NCI-H2107 (cell line): ENCODE results near the gene MTM1.
A peak's percentile ranks its signal among the peaks of the same experiment; 100 is the strongest.

Experiments used
- DNase-seq: peaks from one replicate; lab custom pipeline; 2025; lab: John Stamatoyannopoulos, UW

Gene MTM1

GRCh38 chrX:150664290-150664689 lies 95.9 kb downstream of the MTM1 start:
- DNase-seq: peak; percentile 72

- no peak for DNase-seq
These were observed 107.8 kb downstream of the MTM1 start for GRCh38 chrX:150676221-150676620.

GRCh38 chrX:150680974-150681373 lies 112.6 kb downstream of the MTM1 start:
- DNase-seq: peak; percentile 42

- DNase-seq: no peak
These were observed 114.7 kb downstream of the MTM1 start for GRCh38 chrX:150683112-150683511.

- DNase-seq: no peak
These were observed 115.2 kb downstream of the MTM1 start for GRCh38 chrX:150683536-150684146.

- DNase-seq: no peak
These were observed 120.6 kb downstream of the MTM1 start for GRCh38 chrX:150688911-150689451.

GRCh38 chrX:150690126-150690525 lies 121.7 kb downstream of the MTM1 start:
- DNase-seq: no peak

- DNase-seq: no peak
These were observed 123.9 kb downstream of the MTM1 start for GRCh38 chrX:150692296-150692695.

GRCh38 chrX:150692831-150693724 lies 124.7 kb downstream of the MTM1 start, which contains the start of gene MTMR1:
TSS of gene MTMR1 (plus strand) at chrX:150693396. CDS start at chrX:150693531, 135 bp downstream.
- DNase-seq: peak; percentile 5

- DNase-seq: peak; percentile 62
These were observed 125.5 kb downstream of the MTM1 start for GRCh38 chrX:150693725-150694574.

GRCh38 chrX:150694738-150695410 lies 126.5 kb downstream of the MTM1 start:
- no peak for DNase-seq

GRCh38 chrX:150696331-150696730 lies 127.9 kb downstream of the MTM1 start:
- no peak for DNase-seq

- no peak for DNase-seq
These were observed 128.4 kb downstream of the MTM1 start for GRCh38 chrX:150696866-150697265.

GRCh38 chrX:150697641-150698040 lies 129.2 kb downstream of the MTM1 start:
- no peak for DNase-seq

- no peak for DNase-seq
These were observed 130.6 kb downstream of the MTM1 start for GRCh38 chrX:150698981-150699380.

GRCh38 chrX:150700107-150700506 lies 131.7 kb downstream of the MTM1 start:
- no peak for DNase-seq

- no peak for DNase-seq
These were observed 133.0 kb downstream of the MTM1 start for GRCh38 chrX:150701377-150701776.

GRCh38 chrX:150702966-150703694 lies 134.7 kb downstream of the MTM1 start:
- DNase-seq: no peak

- DNase-seq: no peak
These were observed 135.2 kb downstream of the MTM1 start for GRCh38 chrX:150703695-150703974.

GRCh38 chrX:150704030-150704613 lies 135.7 kb downstream of the MTM1 start:
- no peak for DNase-seq

- DNase-seq: no peak
These were observed 144.2 kb downstream of the MTM1 start for GRCh38 chrX:150712619-150713018.
